ENCODE measurements around the gene TSPYL4.

Gene TSPYL4

DNA sequence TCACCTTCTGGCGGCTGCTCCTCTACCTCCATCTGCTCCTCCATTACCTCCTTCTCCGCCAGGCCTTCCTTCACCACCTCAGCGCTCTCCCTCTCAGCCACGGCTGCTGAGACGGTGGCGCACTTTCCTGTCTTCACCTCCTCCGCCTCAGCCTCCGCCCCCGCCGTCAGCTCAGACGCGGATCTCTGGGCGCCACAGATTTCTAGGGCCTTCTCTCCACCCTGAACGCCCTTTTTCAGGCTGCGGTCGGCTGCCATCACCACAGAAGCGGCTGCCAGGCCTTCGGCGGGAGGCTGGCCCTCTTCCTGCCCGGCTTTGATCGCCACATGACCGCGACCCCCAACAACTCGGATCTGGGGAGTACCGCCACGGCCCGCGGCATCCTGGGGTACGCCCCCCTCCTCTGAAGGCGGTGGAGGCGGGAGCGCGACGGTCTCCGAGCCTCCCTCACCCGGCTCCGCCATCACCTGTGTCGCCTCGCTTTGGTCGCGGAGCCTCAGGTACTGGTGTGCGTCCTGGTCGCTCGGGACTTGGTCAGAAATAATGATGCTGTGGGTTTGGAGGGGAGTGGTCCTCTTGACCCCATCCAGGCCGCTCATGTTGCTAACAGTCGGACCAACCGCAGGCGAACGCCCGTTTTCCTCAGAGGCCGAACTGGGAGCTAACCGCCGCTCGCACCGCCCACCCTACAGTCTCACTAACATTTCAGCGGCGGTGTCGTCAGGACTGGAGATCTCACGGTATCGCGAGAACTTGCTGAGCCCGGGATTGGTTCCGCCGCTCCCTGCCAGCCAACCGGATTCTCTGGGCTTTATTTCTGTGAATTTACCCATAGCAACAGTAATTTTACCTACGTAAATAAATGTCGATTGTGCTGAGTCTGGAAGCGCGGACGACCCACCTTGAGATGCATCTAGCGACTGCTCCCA is 25.6 kb upstream of the TSPYL4 start, which contains the start of gene TSPYL1:
TSS of gene TSPYL1 (minus strand) at position 699 of the 929 bp plus-strand sequence. CDS start at position 599, 100 bp downstream.
- Histone ChIP-seq H4K20me1 (ENCODE audit: insufficient read depth, low read length) (peaks cover 7% of the 10 kb centered on the region), H3K4me1 (ENCODE audit: low read length) (peaks cover 56% of the 10 kb centered on the region), H3K36me3 (replicated peaks; ENCODE audit: low read depth, low read length) (peaks cover 8% of the 10 kb centered on the region), H3K79me2 (ENCODE audit: low read length) (peaks cover 37% of the 10 kb centered on the region), H3K27ac (ENCODE audit: low read length) (peak within 1 kb of the TSS; percentile 59), H3K4me2 (ENCODE audit: low read length) (peak within 1 kb of the TSS; percentile 76), H3K9me3 (ENCODE audit: insufficient read depth, low read length) (no peaks in the 10 kb centered on the region), H3K9ac (ENCODE audit: low read length) (peak within 1 kb of the TSS; percentile 80), H2AFZ (ENCODE audit: low read depth, low read length) (peak within 1 kb of the TSS; percentile 93), H3K4me3 (ENCODE audit: low read length) (peak within 1 kb of the TSS; percentile 94), H3K27me3 (ENCODE audit: low read depth, low read length) (no peaks in the 10 kb centered on the region)
- TF ChIP-seq EZH2phosphoT487 (IDR thresholded peaks at IDR 0.05; ENCODE audit: low read depth) = no peak
- TF ChIP-seq, protein P1, sequence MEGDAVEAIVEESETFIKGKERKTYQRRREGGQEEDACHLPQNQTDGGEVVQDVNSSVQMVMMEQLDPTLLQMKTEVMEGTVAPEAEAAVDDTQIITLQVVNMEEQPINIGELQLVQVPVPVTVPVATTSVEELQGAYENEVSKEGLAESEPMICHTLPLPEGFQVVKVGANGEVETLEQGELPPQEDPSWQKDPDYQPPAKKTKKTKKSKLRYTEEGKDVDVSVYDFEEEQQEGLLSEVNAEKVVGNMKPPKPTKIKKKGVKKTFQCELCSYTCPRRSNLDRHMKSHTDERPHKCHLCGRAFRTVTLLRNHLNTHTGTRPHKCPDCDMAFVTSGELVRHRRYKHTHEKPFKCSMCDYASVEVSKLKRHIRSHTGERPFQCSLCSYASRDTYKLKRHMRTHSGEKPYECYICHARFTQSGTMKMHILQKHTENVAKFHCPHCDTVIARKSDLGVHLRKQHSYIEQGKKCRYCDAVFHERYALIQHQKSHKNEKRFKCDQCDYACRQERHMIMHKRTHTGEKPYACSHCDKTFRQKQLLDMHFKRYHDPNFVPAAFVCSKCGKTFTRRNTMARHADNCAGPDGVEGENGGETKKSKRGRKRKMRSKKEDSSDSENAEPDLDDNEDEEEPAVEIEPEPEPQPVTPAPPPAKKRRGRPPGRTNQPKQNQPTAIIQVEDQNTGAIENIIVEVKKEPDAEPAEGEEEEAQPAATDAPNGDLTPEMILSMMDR (IDR thresholded peaks at IDR 0.05; ENCODE audit: low read depth, low read length) = 0 out of 2 replicates have a peak, but pooled peaks have one; percentile 4

DNA sequence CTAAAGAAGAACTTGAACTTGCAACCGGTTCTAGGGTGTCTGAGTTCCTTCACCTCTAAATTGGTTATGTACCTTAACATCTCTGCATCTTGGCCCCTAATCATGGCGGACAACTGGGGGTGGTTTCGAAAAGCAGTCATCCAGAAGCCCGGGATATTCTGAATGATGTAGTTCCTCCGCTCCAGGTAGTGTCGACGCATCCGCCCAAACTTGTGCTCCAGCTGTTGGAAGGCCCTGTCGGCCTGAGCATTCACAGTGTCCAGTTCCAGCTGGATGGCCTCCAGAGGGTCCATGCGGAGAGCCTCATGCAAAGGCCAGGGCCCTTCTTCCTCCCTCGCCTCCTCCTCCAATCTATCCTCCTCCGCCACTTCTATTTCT is 25.0 kb upstream of the TSPYL4 start:
- Histone ChIP-seq H3K79me2 (ENCODE audit: low read length) (peaks cover 37% of the 10 kb centered on the region), H4K20me1 (ENCODE audit: insufficient read depth, low read length) (peaks cover 7% of the 10 kb centered on the region), H3K4me1 (ENCODE audit: low read length) (peaks cover 54% of the 10 kb centered on the region), H3K36me3 (replicated peaks; ENCODE audit: low read depth, low read length) (peaks cover 8% of the 10 kb centered on the region), H3K9ac (ENCODE audit: low read length) (peak overlapping the region; percentile 80), H3K9me3 (ENCODE audit: insufficient read depth, low read length) (no peaks in the 10 kb centered on the region), H3K4me3 (ENCODE audit: low read length) (peak overlapping the region; percentile 94), H3K4me2 (ENCODE audit: low read length) (peak overlapping the region; percentile 74), H3K27ac (ENCODE audit: low read length) (peak overlapping the region; percentile 59), H2AFZ (ENCODE audit: low read depth, low read length) (no peak overlapping the region), H3K27me3 (ENCODE audit: low read depth, low read length) (no peaks in the 10 kb centered on the region)
- TF ChIP-seq EZH2phosphoT487 (IDR thresholded peaks at IDR 0.05; ENCODE audit: low read depth) = no peak
- TF ChIP-seq, protein P1 (IDR thresholded peaks at IDR 0.05; ENCODE audit: low read depth, low read length) = no peak

DNA sequence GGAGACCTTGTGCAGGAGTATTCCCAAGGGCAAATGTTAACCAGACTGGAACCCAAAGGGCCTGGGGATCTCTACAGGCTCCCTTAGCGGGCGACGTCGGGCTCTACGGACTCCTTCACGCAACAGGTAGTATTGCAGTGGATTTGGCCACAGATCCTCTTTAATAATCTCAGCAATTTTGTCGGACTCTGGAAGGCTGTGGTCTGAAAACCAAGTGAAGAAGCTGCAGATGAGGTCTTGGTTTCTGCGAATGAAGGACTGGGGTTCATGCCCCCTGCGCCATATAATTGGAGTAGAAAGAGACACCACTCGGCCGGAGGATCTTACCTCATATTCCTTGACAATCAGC is 24.6 kb upstream of the TSPYL4 start:
- TF ChIP-seq EZH2phosphoT487 (IDR thresholded peaks at IDR 0.05; ENCODE audit: low read depth) = no peak
- TF ChIP-seq, protein P1 (IDR thresholded peaks at IDR 0.05; ENCODE audit: low read depth, low read length) = no peak
- peaks cover 37% of the 10 kb centered on the region for H3K79me2 ChIP-seq (ENCODE audit: low read length)
- H3K4me1 ChIP-seq (ENCODE audit: low read length) = peaks cover 50% of the 10 kb centered on the region
- peak overlapping the region; percentile 94 for H3K4me3 ChIP-seq (ENCODE audit: low read length)
- H4K20me1 ChIP-seq (ENCODE audit: insufficient read depth, low read length) = peaks cover 7% of the 10 kb centered on the region
- H2AFZ ChIP-seq (ENCODE audit: low read depth, low read length) = no peak overlapping the region
- peak overlapping the region; percentile 74 for H3K4me2 ChIP-seq (ENCODE audit: low read length)
- no peaks in the 10 kb centered on the region for H3K9me3 ChIP-seq (ENCODE audit: insufficient read depth, low read length)
- H3K36me3 ChIP-seq (replicated peaks; ENCODE audit: low read depth, low read length) = peaks cover 8% of the 10 kb centered on the region
- 0 out of 2 replicates have a peak overlapping the region, but pooled peaks have one; percentile 80 for H3K9ac ChIP-seq (ENCODE audit: low read length)
- no peaks in the 10 kb centered on the region for H3K27me3 ChIP-seq (ENCODE audit: low read depth, low read length)
- H3K27ac ChIP-seq (ENCODE audit: low read length) = no peak overlapping the region

DNA sequence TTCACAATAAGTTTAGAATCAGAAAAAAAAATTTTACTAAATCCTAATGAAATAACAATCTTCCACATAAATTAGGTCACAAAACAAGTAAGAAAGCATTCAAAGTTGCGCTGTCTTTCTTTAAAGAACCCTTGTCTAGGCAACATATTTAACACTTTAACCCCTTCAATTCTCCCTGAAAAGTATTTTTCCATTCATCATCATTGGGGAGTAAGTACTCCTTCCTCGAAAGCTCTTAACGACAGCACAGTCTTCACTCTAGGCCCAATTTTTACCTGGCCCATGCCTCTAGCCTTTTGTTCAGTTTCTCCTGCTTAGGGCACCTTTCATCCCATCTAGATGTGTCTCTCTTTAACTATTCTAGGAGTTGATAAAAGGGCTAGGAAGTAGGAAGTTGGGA is 23.2 kb upstream of the TSPYL4 start:
- Histone ChIP-seq H3K79me2 (ENCODE audit: low read length) (peaks cover 37% of the 10 kb centered on the region), H2AFZ (ENCODE audit: low read depth, low read length) (no peak overlapping the region), H3K9me3 (ENCODE audit: insufficient read depth, low read length) (no peaks in the 10 kb centered on the region), H3K27ac (ENCODE audit: low read length) (no peak overlapping the region), H3K36me3 (replicated peaks; ENCODE audit: low read depth, low read length) (peaks cover 8% of the 10 kb centered on the region), H3K9ac (ENCODE audit: low read length) (no peak overlapping the region), H3K4me2 (ENCODE audit: low read length) (peak overlapping the region; percentile 17; the same call in 1 of the 2 replicates), H3K4me1 (ENCODE audit: low read length) (peaks cover 46% of the 10 kb centered on the region), H3K4me3 (ENCODE audit: low read length) (no peak overlapping the region), H4K20me1 (ENCODE audit: insufficient read depth, low read length) (peaks cover 7% of the 10 kb centered on the region), H3K27me3 (ENCODE audit: low read depth, low read length) (no peaks in the 10 kb centered on the region)
- TF ChIP-seq, protein P1 (IDR thresholded peaks at IDR 0.05; ENCODE audit: low read depth, low read length) = no peak
- no peak for TF ChIP-seq EZH2phosphoT487 (IDR thresholded peaks at IDR 0.05; ENCODE audit: low read depth)
